Smooth muscle cell (in vitro differentiated cells): Measurements from ENCODE around the gene NIPAL4. TPM values are rescaled to one million over a fixed set of nuclear protein-coding genes. Genes with fewer than 3 reads are reported as not detected.

Experiments used
- DNase-seq: peaks from one replicate; lab custom pipeline; 2025; ENCODE audit not compliant: unreplicated experiment; lab: John Stamatoyannopoulos, UW
- H2AFZ ChIP-seq: fragments of 200-600 bp; sonication (generic); 2 replicates; pipeline ENCODE4 v1.6.0; 2016; ENCODE audit warnings: antibody characterized with exemption, low read depth, mild to moderate bottlenecking
- H3F3A ChIP-seq: fragments of 200-600 bp; sonication (generic); 2 replicates; pipeline ENCODE4 v1.6.0; 2017; ENCODE audit warnings: antibody characterized with exemption, low read depth
- H3K27ac ChIP-seq: fragments of 200-600 bp; sonication (generic); 2 replicates; pipeline ENCODE4 v1.5.1; 2016; ENCODE audit warnings: low read depth, mild to moderate bottlenecking
- H3K27me3 ChIP-seq: fragments of 200-600 bp; sonication (generic); 2 replicates; pipeline ENCODE4 v1.6.1; 2016; ENCODE audit warnings: low read depth, mild to moderate bottlenecking
- H3K36me3 ChIP-seq: fragments of 200-600 bp; sonication (generic); 2 replicates; pipeline ENCODE4 v1.5.1; 2016; ENCODE audit warnings: low read depth
- H3K4me1 ChIP-seq: fragments of 200-600 bp; sonication (generic); 2 replicates; pipeline ENCODE4 v1.5.1; 2016; ENCODE audit warnings: low read depth
- H3K4me2 ChIP-seq: fragments of 200-600 bp; sonication (generic); 2 replicates; pipeline ENCODE4 v1.6.0; 2016; ENCODE audit warnings: mild to moderate bottlenecking
- H3K4me3 ChIP-seq: fragments of 200-600 bp; sonication (generic); 2 replicates; pipeline ENCODE4 v1.5.1; 2016; ENCODE audit warnings: mild to moderate bottlenecking
- H3K79me2 ChIP-seq: fragments of 200-600 bp; sonication (generic); 2 replicates; pipeline ENCODE4 v1.6.0; 2016; ENCODE audit warnings: low read depth, mild to moderate bottlenecking
- H3K9ac ChIP-seq: fragments of 200-600 bp; sonication (generic); 2 replicates; pipeline ENCODE4 v1.6.0; 2016; ENCODE audit warnings: low read depth
- H3K9me3 ChIP-seq: fragments of 200-600 bp; sonication (generic); replicated peaks from 2 replicates; pipeline ENCODE4 v1.5.1; 2016; ENCODE audit warnings: low read depth
- H4K20me1 ChIP-seq: fragments of 200-600 bp; sonication (generic); 2 replicates; pipeline ENCODE4 v1.6.0; 2016; ENCODE audit warnings: low read depth
- CTCF ChIP-seq: fragments of 200-600 bp; sonication (generic); IDR thresholded peaks from 2 replicates; pipeline ENCODE4 v1.5.1; 2017; ENCODE audit warnings: borderline replicate concordance, mild to moderate bottlenecking, antibody characterized with exemption; ENCODE audit not compliant: insufficient read depth, poor library complexity, severe bottlenecking
- WGBS: methylation state at CpG from one replicate; pipeline ENCODE4 v1.1.7; 2016; ENCODE audit warnings: low lambda C conversion rate; 5-methylcytosine and 5-hydroxymethylcytosine counted together
- polyA plus RNA-seq: library from polyadenylated mRNA; unstranded; fragments of >200 nt; fragmentation: Nextera tagmentation; extraction: Ambion mirVana; gene quantifications from 2 replicates; pipeline ENCODE4 v1.2.1, GENCODE V29; 2016
- total RNA-seq: library from RNA; depleted of rRNA; stranded (reverse); fragments of >200 nt; gene quantifications from 2 replicates; pipeline ENCODE4 v1.2.3, GENCODE V29; 2014

NIPAL4 gene
- total and polyA plus RNA-seq, 2 experiments from 2014 or later = 0.37 to 6.9 TPM

- no peaks in the 10 kb centered on the region for H3K9me3 ChIP-seq
- 97% methylated on average over 5 of the region's 5 CpGs for WGBS
- TF ChIP-seq CTCF = no peak
- no peaks in the 10 kb centered on the region for H3K27me3 ChIP-seq
- no peak overlapping the region for H3K4me3 ChIP-seq
- H4K20me1 ChIP-seq = peaks cover 16% of the 10 kb centered on the region
- no peak for DNase-seq
- H3K27ac ChIP-seq = no peak overlapping the region
- H3K9ac ChIP-seq = no peak overlapping the region
- no peaks in the 10 kb centered on the region for H3F3A ChIP-seq
- H3K4me2 ChIP-seq = no peak overlapping the region
- no peaks in the 10 kb centered on the region for H3K36me3 ChIP-seq
- no peaks in the 10 kb centered on the region for H3K4me1 ChIP-seq
- H3K79me2 ChIP-seq = no peaks in the 10 kb centered on the region
- no peak overlapping the region for H2AFZ ChIP-seq
Observed at GRCh38 chr5:157494178-157494832, 34.3 kb downstream of the NIPAL4 start.

- H3F3A ChIP-seq = no peaks in the 10 kb centered on the region
- H3K9me3 ChIP-seq = no peaks in the 10 kb centered on the region
- H3K79me2 ChIP-seq = no peaks in the 10 kb centered on the region
- H3K4me2 ChIP-seq = no peak overlapping the region
- DNase-seq = no peak
- H3K4me1 ChIP-seq = no peaks in the 10 kb centered on the region
- H4K20me1 ChIP-seq = peaks cover 31% of the 10 kb centered on the region
- no peak overlapping the region for H3K27ac ChIP-seq
- H3K27me3 ChIP-seq = no peaks in the 10 kb centered on the region
- no peaks in the 10 kb centered on the region for H3K36me3 ChIP-seq
- H3K9ac ChIP-seq = no peak overlapping the region
- no peak overlapping the region for H2AFZ ChIP-seq
- 98% methylated on average over 8 of the region's 8 CpGs for WGBS
- no peak overlapping the region for H3K4me3 ChIP-seq
- TF ChIP-seq CTCF = no peak
Observed at GRCh38 chr5:157496864-157497263, 36.9 kb downstream of the NIPAL4 start.

- WGBS = 95% methylated on average over 10 of the region's 10 CpGs
Observed at GRCh38 chr5:157497875-157498611, 38.0 kb downstream of the NIPAL4 start.

More at GRCh38 chr5:157497875-157498611, 38.0 kb downstream of the NIPAL4 start:
- Histone ChIP-seq H3K36me3 (no peaks in the 10 kb centered on the region), H3K4me2 (no peak overlapping the region), H3K4me3 (no peak overlapping the region), H4K20me1 (peaks cover 42% of the 10 kb centered on the region), H3K27me3 (no peaks in the 10 kb centered on the region), H3K4me1 (no peaks in the 10 kb centered on the region), H3K79me2 (no peaks in the 10 kb centered on the region), H3F3A (no peaks in the 10 kb centered on the region), H3K9me3 (no peaks in the 10 kb centered on the region), H3K27ac (no peak overlapping the region), H3K9ac (no peak overlapping the region), H2AFZ (no peak overlapping the region)
- TF ChIP-seq CTCF = no peak
- DNase-seq = no peak
